ENCODE results near the gene ARHGAP19.

DNA sequence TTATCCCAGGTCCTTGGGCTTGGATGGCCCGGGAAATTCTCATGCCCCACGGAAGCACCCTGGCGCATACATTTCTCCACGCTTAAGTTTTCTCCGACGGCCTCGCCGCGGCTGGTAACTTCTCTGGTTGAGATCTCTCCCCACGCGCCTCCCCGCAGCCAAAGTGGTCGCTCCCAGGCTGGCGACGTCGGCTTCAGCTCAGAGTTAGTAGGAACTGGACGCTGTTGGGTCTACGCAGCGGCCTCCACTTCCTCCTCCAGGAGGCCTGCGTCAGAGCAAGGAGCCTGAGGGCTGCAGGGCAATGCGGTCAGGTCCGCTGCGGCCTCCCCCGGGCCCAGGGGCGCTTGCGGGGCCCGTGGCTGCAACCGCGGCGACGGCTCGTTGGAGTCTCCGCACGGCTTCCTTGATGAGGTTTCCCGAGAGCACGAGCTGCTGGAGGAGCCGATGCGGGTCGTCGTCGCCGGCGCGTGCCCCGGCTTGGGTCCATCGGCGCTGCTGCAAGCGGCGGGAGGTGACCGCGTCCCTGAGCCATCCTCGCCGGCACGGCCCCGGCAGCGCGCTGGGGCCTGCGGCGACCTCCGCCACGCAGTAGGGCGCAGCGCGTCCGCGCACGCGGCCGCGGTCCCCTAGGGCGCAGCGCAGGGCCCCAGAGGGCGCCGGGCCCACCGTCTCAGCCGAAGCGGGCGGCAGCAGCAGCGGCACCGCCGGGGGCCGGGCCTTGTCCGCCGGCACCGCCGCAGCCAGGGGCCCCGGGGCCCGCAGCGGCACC is 41.3 kb upstream of the ARHGAP19 start:
- TF ChIP-seq, protein P1, sequence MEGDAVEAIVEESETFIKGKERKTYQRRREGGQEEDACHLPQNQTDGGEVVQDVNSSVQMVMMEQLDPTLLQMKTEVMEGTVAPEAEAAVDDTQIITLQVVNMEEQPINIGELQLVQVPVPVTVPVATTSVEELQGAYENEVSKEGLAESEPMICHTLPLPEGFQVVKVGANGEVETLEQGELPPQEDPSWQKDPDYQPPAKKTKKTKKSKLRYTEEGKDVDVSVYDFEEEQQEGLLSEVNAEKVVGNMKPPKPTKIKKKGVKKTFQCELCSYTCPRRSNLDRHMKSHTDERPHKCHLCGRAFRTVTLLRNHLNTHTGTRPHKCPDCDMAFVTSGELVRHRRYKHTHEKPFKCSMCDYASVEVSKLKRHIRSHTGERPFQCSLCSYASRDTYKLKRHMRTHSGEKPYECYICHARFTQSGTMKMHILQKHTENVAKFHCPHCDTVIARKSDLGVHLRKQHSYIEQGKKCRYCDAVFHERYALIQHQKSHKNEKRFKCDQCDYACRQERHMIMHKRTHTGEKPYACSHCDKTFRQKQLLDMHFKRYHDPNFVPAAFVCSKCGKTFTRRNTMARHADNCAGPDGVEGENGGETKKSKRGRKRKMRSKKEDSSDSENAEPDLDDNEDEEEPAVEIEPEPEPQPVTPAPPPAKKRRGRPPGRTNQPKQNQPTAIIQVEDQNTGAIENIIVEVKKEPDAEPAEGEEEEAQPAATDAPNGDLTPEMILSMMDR (conservative IDR thresholded peaks at IDR 0.05 in 1 of 2, IDR thresholded peaks at IDR 0.05 in 1 of 2; ENCODE audit: low read depth in 1 of 2, low read length in 2 of 2): no peak
- TF ChIP-seq EZH2 (IDR thresholded peaks at IDR 0.05; ENCODE audit: low read length, missing control alignments): no peak
